ENCODE results near the gene SLC9A9. TPM values are rescaled to one million over a fixed set of nuclear protein-coding genes. Genes with fewer than 3 reads are reported as not detected.

The SLC9A9 gene
- total RNA-seq, 1 donor = 3.5 TPM

GRCh38 chr3:143848704-143849103 lies 436 bp upstream of the SLC9A9 start:
- DNase-seq (ENCODE audit: low read depth) = no peak
- H3K4me3 ChIP-seq (ENCODE audit: low read depth, low read length) = no peak overlapping the region
- TF ChIP-seq, protein P1, sequence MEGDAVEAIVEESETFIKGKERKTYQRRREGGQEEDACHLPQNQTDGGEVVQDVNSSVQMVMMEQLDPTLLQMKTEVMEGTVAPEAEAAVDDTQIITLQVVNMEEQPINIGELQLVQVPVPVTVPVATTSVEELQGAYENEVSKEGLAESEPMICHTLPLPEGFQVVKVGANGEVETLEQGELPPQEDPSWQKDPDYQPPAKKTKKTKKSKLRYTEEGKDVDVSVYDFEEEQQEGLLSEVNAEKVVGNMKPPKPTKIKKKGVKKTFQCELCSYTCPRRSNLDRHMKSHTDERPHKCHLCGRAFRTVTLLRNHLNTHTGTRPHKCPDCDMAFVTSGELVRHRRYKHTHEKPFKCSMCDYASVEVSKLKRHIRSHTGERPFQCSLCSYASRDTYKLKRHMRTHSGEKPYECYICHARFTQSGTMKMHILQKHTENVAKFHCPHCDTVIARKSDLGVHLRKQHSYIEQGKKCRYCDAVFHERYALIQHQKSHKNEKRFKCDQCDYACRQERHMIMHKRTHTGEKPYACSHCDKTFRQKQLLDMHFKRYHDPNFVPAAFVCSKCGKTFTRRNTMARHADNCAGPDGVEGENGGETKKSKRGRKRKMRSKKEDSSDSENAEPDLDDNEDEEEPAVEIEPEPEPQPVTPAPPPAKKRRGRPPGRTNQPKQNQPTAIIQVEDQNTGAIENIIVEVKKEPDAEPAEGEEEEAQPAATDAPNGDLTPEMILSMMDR (IDR thresholded peaks at IDR 0.05; ENCODE audit: insufficient read depth, low read depth, low read length) = no peak

DNA sequence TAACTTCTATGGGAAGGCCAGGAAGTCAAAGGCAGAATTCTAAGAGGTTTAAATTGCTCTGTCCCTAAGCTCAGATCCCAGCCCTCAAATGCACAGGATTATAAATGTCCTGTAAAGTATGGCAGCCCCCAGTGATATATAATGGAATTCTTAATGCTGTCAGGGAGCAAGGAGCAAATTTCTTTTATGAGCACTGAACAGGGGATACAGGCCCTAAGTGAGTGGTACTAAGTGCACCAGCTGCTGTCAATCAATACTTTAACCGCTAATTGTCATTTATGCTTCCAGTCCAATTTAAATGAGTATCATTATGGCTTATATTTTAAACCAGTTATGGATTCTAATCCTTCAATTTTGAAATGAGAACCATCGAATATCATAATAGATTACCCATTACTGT lies 4.7 kb downstream of the SLC9A9 start:
- no peak overlapping the region for H3K4me3 ChIP-seq (ENCODE audit: low read depth, low read length)
- DNase-seq (ENCODE audit: low read depth) = no peak
- TF ChIP-seq, protein P1 (IDR thresholded peaks at IDR 0.05; ENCODE audit: insufficient read depth, low read depth, low read length) = no peak

- TF ChIP-seq, protein P1 (IDR thresholded peaks at IDR 0.05; ENCODE audit: insufficient read depth, low read depth, low read length) = no peak
These were observed 7.6 kb downstream of the SLC9A9 start for GRCh38 chr3:143840636-143841035.

GRCh38 chr3:143839980-143840379 lies 8.3 kb downstream of the SLC9A9 start:
- no peak for DNase-seq (ENCODE audit: low read depth)
- H3K4me3 ChIP-seq (ENCODE audit: low read depth, low read length) = no peak overlapping the region
- TF ChIP-seq, protein P1 (IDR thresholded peaks at IDR 0.05; ENCODE audit: insufficient read depth, low read depth, low read length) = no peak

More at GRCh38 chr3:143840636-143841035, 7.6 kb downstream of the SLC9A9 start:
- H3K4me3 ChIP-seq (ENCODE audit: low read depth, low read length) = no peak overlapping the region
- no peak for DNase-seq (ENCODE audit: low read depth)

GRCh38 chr3:143837076-143837475 lies 11.2 kb downstream of the SLC9A9 start:
- TF ChIP-seq, protein P1 (IDR thresholded peaks at IDR 0.05; ENCODE audit: insufficient read depth, low read depth, low read length) = no peak
- DNase-seq (ENCODE audit: low read depth) = no peak
- H3K4me3 ChIP-seq (ENCODE audit: low read depth, low read length) = no peak overlapping the region

- TF ChIP-seq, protein P1 (IDR thresholded peaks at IDR 0.05; ENCODE audit: insufficient read depth, low read depth, low read length) = no peak
- no peak for DNase-seq (ENCODE audit: low read depth)
These were observed 13.0 kb downstream of the SLC9A9 start for GRCh38 chr3:143835312-143835711.

GRCh38 chr3:143832433-143832832 lies 15.8 kb downstream of the SLC9A9 start:
- DNase-seq (ENCODE audit: low read depth) = no peak
- TF ChIP-seq, protein P1 (IDR thresholded peaks at IDR 0.05; ENCODE audit: insufficient read depth, low read depth, low read length) = no peak
- no peak overlapping the region for H3K4me3 ChIP-seq (ENCODE audit: low read depth, low read length)

More at GRCh38 chr3:143835312-143835711, 13.0 kb downstream of the SLC9A9 start:
- no peak overlapping the region for H3K4me3 ChIP-seq (ENCODE audit: low read depth, low read length)
